Esophagus (tissue), 2 donors: ENCODE results near the gene ZP4. TPM values are rescaled to one million over a fixed set of nuclear protein-coding genes. Genes with fewer than 3 reads are reported as not detected.

Experiments
- H3K27ac ChIP-seq, 2 donors: one replicate each; pipeline ENCODE4 v1.5.1; 2013; ENCODE audit warnings: low read depth in 2 of 2, mild to moderate bottlenecking in 2 of 2, inconsistent platforms in 1 of 2, low read length in 1 of 2, moderate library complexity in 1 of 2
- H3K27me3 ChIP-seq, 2 donors: one replicate each; pipeline ENCODE4 v1.6.1; 2013; ENCODE audit warnings: low read length in 2 of 2, control low read depth in 1 of 2, mild to moderate bottlenecking in 1 of 2; ENCODE audit not compliant: insufficient read depth in 2 of 2, control insufficient read depth in 1 of 2
- H3K36me3 ChIP-seq, 2 donors: one replicate each; pipeline ENCODE4 v1.6.1; 2013; ENCODE audit warnings: low read length in 1 of 2; ENCODE audit not compliant: control insufficient read depth in 2 of 2, insufficient read depth in 2 of 2
- H3K4me1 ChIP-seq, 2 donors: one replicate each; pipeline ENCODE4 v1.6.1; 2013; ENCODE audit warnings: low read length in 1 of 2; ENCODE audit not compliant: control insufficient read depth in 2 of 2, insufficient read depth in 2 of 2
- H3K4me3 ChIP-seq, 2 donors: one replicate each; pipeline ENCODE4 v1.5.1; 2013; ENCODE audit warnings: low read length in 2 of 2, mild to moderate bottlenecking in 2 of 2, low read depth in 1 of 2, moderate library complexity in 1 of 2
- H3K9me3 ChIP-seq, 2 donors: one replicate each; pipeline ENCODE4 v1.6.1; 2013; ENCODE audit warnings: mild to moderate bottlenecking in 2 of 2, low read depth in 1 of 2, low read length in 1 of 2, moderate library complexity in 1 of 2; ENCODE audit not compliant: control insufficient read depth in 2 of 2, insufficient read depth in 1 of 2
- WGBS, 2 donors: extraction: QIAGEN DNeasy Blood & Tissue Kit; methylation state at CpG; one replicate each; pipeline ENCODE4 v1.1.7; 2013; 5-methylcytosine and 5-hydroxymethylcytosine counted together
- polyA plus RNA-seq, 2 donors: library from polyadenylated mRNA; stranded (reverse); fragments of 200-250 nt; gene quantifications; one replicate each; pipeline ENCODE4 v1.2.3, GENCODE V29; 2013
- donor health status: healthy with polysubstance abuse.
- donor health status: Bipolar disorder and iron deficiency.

ZP4 gene, protein sequence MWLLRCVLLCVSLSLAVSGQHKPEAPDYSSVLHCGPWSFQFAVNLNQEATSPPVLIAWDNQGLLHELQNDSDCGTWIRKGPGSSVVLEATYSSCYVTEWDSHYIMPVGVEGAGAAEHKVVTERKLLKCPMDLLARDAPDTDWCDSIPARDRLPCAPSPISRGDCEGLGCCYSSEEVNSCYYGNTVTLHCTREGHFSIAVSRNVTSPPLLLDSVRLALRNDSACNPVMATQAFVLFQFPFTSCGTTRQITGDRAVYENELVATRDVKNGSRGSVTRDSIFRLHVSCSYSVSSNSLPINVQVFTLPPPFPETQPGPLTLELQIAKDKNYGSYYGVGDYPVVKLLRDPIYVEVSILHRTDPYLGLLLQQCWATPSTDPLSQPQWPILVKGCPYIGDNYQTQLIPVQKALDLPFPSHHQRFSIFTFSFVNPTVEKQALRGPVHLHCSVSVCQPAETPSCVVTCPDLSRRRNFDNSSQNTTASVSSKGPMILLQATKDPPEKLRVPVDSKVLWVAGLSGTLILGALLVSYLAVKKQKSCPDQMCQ
- polyA plus RNA-seq = under 1 TPM in 1 of 2 donors, not detected in 1; 0.06 TPM

DNA sequence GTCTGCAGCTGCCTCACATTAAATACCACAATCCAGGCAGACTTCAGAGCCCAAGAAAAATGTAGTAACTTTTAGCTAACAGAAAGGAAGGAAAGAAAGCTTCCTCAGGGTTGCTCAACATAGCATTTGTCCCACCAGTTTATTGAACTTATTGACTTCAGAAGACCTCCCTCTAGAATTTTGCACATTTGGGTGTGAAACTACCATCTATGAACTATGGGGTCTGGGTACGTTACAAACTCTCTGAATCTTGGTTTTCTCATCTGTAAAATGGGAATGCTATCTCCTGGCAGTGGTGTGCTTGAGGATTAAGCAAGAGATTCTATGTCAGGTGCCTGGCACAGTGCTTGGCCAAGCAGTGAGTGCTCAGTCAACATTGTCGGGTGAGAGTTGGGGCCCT is at the start of gene ZP4:
Gene ZP4, minus strand, starts transcription at position 101 of the 400 bp plus-strand sequence. CDS start 287 bp downstream, outside the sequence.
- no peak within 1 kb of the TSS for H3K4me3 ChIP-seq
- WGBS, 2 donors = 82 to 90% methylated on average over 2 of the region's 2 CpGs
- no peaks in the 10 kb centered on the region for H3K9me3 ChIP-seq
- H3K27me3 ChIP-seq = no peaks in the 10 kb centered on the region
- no peak within 1 kb of the TSS for H3K27ac ChIP-seq
- H3K4me1 ChIP-seq = no peaks in the 10 kb centered on the region
- H3K36me3 ChIP-seq = no peaks in the 10 kb centered on the region

DNA sequence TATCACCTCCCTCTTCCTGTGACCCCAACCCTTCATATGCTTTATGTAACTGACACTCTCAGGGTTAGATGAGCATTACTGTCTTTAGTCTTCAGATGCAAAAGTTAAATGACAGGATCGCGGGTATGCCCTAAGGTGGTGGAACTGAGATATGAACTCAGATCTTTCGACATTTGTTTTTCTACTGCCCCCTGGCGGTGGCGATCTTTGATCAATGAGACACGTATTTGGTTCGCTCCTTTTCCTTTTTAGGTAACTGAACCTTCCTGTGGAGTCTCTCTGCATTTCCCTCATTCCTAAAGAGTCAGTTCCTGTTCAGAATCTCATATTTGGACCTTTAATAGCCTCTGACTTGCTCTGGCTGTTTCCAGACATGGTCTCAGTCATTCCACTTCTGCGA is 47.8 kb upstream of the ZP4 start:
- Histone ChIP-seq H3K27ac (no peak overlapping the region), H3K27me3 (no peaks in the 10 kb centered on the region), H3K4me3 (no peak overlapping the region), H3K36me3 (no peaks in the 10 kb centered on the region), H3K9me3 (no peaks in the 10 kb centered on the region), H3K4me1 (no peaks in the 10 kb centered on the region)
- WGBS, 2 donors = 76 to 77% methylated on average over 8 of the region's 8 CpGs

- no peak overlapping the region for H3K27ac ChIP-seq
- no peaks in the 10 kb centered on the region for H3K9me3 ChIP-seq
- WGBS, 2 donors = 92% methylated on average over 5 of the region's 5 CpGs
Observed at GRCh38 chr1:237938068-237938467, 47.3 kb upstream of the ZP4 start.

DNA sequence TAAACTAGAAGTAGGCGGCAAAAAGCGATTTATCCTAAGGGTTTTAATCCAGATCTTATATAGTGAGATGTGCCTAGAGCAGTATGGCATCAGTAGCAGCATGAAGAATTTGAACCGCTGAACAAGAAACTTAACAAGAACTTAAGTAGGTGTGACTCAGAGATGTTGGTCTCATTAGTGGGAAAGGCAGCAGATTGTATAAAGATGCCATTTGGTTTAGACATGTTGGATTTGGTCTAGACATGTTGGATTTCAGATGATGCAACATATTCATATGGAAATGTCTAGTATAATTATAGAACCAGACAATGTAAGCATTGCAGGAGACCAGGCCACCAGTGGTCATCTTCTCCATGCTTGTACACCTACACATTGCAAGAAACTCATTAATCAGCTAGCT is 42.1 kb upstream of the ZP4 start:
- 82 to 90% methylated on average over 3 of the region's 3 CpGs for WGBS, 2 donors
- H3K4me1 ChIP-seq = no peaks in the 10 kb centered on the region
- H3K36me3 ChIP-seq = no peaks in the 10 kb centered on the region

More at GRCh38 chr1:237938068-237938467, 47.3 kb upstream of the ZP4 start:
- Histone ChIP-seq H3K36me3 (no peaks in the 10 kb centered on the region), H3K27me3 (no peaks in the 10 kb centered on the region), H3K4me1 (no peaks in the 10 kb centered on the region), H3K4me3 (no peak overlapping the region)

DNA sequence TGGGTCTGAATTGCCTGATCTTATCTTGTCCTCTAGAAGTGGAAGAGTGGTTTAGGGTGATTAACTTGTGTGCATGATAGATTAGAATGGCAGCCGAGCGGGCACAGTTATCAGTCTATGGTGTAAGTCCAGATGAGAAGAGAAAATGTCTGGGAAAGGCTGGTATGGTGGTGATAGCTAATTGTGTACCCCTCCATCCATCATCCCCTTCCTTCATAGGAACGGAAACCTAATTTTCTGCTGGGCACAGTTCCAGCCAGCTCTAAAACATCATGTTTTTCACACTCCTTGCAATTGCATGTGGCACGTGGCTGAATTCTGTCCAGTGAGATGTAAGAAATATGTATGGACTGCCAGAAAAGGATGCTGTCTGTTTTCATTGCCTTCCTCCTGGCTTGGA is 40.9 kb upstream of the ZP4 start:
- Histone ChIP-seq H3K36me3 (no peaks in the 10 kb centered on the region), H3K4me1 (no peaks in the 10 kb centered on the region), H3K27ac (no peak overlapping the region), H3K4me3 (no peak overlapping the region), H3K9me3 (peaks cover 0 to 3% of the 10 kb centered on the region in 2 donors), H3K27me3 (no peaks in the 10 kb centered on the region)
- 66 to 71% methylated on average over 4 of the region's 4 CpGs for WGBS, 2 donors

More for the DNA sequence above, 42.1 kb upstream of the ZP4 start:
- H3K9me3 ChIP-seq = no peaks in the 10 kb centered on the region
- no peak overlapping the region for H3K4me3 ChIP-seq
- H3K27ac ChIP-seq = no peak overlapping the region
- H3K27me3 ChIP-seq = no peaks in the 10 kb centered on the region

- H3K36me3 ChIP-seq = no peaks in the 10 kb centered on the region
- 91 to 95% methylated on average over 15 of the region's 15 CpGs for WGBS, 2 donors
Observed at GRCh38 chr1:237927198-237927597, 36.5 kb upstream of the ZP4 start.

DNA sequence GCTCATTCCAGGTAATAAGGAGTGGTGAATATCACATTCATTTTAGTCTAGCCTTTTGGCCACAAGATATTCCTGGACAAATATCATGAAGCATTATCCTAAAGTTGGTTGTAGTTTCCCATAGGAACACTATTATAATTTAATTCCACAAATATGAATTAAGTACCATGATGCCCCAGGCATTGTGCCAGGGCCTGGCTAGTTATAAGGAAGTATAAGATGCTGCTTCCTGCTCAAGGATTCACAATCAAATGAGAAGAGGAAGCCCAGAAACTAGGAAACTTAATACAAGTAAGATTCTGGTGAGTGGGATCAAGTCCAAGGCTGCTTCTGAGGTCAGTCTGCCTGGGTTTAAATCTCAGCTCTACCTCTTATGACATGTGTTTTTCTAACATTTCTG is 30.6 kb upstream of the ZP4 start:
- Histone ChIP-seq H3K9me3 (peaks cover 0 to 4% of the 10 kb centered on the region in 2 donors), H3K27me3 (no peaks in the 10 kb centered on the region), H3K4me3 (no peak overlapping the region), H3K36me3 (no peaks in the 10 kb centered on the region), H3K27ac (no peak overlapping the region), H3K4me1 (no peaks in the 10 kb centered on the region)

More at GRCh38 chr1:237927198-237927597, 36.5 kb upstream of the ZP4 start:
- Histone ChIP-seq H3K4me1 (no peaks in the 10 kb centered on the region), H3K4me3 (no peak overlapping the region), H3K9me3 (peaks cover 0 to 3% of the 10 kb centered on the region in 2 donors), H3K27me3 (no peaks in the 10 kb centered on the region), H3K27ac (no peak overlapping the region)

DNA sequence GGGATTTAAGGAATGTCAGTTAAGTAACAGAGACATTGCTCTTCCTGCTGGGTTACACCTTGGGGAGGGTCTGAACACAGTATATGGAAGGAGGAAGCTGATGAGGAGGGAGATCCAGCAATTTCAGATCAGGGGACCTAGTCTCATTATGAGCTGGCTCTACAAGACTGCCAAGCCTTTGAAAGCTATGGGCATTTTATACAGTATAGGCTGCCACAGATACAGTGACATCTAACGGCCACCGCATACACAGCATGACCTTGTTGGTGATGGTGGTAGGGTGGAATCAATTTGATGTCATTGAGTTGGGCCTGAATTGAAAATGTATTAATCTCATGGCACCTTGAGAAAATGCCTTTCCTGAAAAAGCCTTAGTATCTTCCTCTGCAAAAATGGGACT is 22.6 kb upstream of the ZP4 start:
- Histone ChIP-seq H3K4me1 (no peaks in the 10 kb centered on the region), H3K4me3 (no peak overlapping the region), H3K27ac (no peak overlapping the region), H3K27me3 (no peaks in the 10 kb centered on the region), H3K36me3 (no peaks in the 10 kb centered on the region), H3K9me3 (peaks cover 0 to 5% of the 10 kb centered on the region in 2 donors)
- WGBS, 2 donors = 94 to 97% methylated on average over 2 of the region's 2 CpGs

DNA sequence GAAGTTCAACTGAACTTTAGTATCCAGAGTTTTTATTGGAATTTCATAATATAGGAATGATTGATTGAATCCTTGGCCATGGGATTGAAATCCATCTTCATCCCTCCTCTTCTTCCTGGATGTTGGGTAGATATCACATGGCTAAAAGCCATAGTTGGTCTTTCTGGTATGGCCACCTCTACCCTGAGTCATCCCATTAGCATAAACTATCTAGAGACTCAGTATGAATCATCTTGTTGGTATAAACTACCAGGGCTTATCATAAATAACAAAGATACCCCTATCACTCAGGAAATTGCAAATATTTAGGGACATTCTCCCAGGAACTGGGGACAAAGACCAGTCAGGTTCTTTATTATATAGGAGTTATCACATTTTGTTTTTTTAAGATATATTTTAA is 21.2 kb upstream of the ZP4 start:
- no peaks in the 10 kb centered on the region for H3K36me3 ChIP-seq
- H3K27me3 ChIP-seq = no peaks in the 10 kb centered on the region
- H3K27ac ChIP-seq = no peak overlapping the region
- H3K4me3 ChIP-seq = no peak overlapping the region
- H3K9me3 ChIP-seq = peaks cover 0 to 2% of the 10 kb centered on the region in 2 donors
- H3K4me1 ChIP-seq = no peaks in the 10 kb centered on the region

DNA sequence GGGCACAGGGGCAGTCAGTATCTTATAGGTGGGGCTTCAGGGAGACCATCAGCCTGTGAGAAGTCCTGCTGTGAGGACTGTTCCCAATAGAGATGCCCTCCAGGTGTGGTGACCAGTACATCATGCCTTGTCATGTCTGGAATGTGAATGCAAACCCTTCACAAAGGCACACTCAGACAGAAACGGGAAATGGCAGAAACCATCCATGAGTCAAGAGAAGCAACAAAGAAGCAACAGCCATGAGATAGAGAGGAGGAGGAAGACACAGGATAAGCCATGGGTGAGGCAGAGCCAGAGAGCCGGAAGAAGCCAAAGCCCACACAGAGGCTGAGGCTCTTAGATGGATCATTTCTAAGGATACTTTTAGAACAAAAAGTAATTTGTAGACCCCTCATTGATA is 20.1 kb upstream of the ZP4 start:
- Histone ChIP-seq H3K4me3 (no peak overlapping the region), H3K27ac (no peak overlapping the region), H3K36me3 (no peaks in the 10 kb centered on the region), H3K9me3 (peaks cover 0 to 2% of the 10 kb centered on the region in 2 donors), H3K4me1 (no peaks in the 10 kb centered on the region), H3K27me3 (no peaks in the 10 kb centered on the region)
- 81 to 93% methylated on average over 2 of the region's 2 CpGs for WGBS, 2 donors
